Measurements from ENCODE around the gene MRC2.

The MRC2 gene

DNA sequence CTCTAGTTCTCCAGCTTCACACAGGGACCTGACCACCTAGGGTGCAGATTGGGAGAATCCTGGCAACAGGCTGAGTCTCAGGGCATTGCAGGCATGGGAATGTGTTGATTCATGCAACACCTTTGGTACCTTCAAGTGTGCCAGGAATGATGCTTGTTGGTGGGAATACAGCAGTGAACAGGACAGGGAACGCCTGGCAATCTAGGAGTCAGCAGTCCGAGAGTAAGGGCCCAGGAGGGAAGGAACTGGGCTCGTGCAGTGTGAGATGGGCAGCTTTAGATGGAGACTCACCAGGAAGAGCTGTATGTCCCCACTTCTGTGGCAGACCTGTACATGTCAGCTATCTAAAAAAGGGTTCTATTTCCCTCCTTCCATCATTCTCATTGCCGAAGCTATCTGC, 12.0 kb upstream of the MRC2 start:
- DNase-seq, result no peak

DNA sequence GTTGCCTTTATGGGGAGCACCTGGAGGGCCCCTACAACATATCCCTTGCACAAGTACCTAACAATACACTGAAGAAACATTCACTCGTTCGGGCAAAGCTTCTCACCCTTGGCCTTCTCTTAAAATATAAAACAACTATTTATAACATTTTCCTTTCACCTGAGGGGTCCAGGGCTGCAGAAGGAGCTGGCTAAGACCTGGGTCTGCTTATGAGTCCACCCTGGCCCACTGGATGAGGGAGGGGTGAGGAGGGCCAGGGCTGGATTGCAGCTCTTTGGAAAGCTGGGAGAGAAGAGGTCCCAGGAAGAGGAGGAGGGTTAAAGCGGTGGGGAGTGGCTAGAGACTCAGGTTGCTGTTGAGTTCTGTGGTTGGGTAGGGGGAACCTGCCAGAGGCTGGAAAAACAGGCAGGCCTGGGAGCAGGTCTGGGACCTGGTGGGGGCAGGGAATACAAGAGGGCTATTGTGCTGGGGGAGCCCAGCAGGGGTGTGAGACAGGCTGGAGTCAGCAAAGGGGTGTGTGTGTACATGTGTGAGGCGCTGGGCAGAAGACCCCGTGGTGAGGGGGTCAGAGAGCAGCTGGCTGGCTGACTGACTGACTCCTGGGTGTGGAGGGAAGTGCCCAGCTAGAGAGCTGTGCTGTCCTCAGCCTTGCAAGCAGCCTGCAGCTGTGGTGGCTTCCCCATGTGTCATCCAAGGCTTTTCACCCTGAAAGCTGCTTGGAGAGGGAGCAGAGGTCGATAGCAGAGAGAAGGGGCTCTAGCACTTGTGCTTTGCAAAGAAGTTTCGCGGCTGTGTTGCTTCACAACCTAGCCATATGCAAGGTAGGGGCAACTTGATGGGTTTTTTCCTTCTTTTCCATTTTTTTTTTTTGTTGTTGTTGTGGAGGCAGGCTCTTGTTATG, 10.2 kb upstream of the MRC2 start:
- no peak for DNase-seq

DNA sequence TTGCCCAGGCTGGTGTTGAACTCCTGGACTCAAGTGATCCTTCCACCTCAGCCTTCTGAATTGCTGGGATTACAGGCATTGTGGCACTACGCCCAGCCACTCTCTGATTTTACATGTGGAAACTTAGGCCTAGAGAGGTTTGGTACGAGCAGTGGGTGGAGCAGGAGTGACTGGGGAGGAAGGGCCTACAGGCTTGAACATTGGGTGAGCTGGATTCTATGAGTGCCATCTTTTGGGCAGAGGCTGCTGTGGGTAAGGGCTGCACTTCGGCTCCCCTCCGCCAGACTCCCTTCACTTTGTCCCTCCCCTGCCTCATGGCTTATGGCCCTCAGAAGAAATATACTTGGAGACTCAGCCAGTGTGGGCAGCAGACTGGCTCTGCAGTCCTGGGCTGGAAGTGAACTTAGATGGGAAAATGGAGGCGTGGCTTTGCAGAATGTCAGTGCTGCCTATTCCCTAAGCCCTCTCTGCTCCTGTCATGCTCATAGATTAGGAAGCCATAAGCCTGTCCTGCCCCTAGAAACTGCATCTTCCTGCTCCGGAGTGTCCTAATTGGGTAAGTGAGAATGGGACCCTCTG, 9.5 kb upstream of the MRC2 start:
- no peak for DNase-seq

DNA sequence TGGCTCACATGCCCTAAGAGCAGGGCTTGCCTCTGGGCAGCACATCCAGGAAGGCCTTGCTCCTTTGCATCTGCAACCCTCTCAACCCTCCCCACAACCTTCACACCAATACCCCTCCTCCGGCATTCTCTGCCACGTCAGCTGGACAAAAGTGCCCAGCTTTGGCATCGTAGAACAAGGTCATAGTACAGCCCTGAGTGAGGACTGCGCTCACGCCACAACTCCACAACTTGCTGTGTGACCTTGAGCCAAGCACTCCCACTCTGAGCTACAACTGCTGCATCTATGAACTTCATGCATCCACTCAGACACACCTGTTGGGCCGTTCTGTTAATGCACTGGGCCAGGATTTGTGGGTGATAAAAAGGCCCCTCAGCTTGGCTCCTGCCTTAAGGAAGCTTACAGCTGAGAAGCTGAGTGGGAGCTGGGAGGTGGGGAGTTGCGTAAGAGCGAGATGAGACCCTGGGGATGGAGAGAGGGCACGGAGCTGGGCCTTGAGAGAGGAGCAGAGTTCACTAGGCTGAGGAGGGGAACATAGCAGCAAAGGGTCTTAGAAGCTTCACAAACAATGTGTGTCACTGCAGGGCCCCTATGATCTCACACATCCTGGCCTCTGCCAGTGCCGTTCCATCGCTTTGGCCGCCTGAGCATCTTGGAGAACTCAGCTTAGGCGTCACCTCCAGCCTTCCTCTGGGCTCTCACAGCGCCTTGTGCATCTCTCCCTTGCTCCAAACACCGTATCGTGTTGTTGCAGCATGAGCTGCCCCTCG, 8.6 kb upstream of the MRC2 start:
- DNase-seq, result no peak

DNA sequence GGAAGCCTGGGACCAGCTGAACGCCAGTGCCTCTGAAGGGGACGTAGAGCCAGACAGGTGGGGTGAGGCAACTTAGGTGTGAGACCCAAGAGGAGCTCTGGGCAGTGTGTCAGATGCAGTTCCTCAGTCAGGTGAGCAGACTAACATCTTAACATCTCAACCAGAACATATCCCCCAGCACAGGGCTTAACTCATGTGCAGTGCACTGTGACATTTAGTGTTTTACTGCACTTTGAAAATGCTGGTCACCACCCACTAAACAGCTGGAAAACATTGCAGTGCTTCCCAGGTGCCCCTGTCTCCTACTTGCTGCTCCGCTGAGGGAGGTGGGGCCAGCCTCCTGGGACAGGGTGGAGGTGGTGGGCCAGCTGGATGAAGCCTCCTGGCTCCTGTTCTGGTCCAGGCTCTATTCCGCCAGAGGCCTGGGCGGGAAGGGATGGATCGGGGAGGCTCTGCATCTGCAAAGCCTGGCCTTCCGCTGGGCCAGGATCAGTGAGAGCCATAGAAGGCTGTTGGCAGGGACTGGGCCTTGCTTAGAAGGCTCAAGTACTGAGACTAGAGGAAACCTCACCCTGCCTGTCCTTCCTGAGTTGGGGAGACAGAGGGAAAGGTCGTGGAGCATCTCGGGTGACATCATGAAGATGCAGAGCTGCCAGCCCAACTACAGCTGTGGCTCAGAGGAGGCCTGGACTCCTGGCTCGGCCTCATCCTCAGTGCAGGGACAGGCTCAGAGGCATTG, 7.9 kb upstream of the MRC2 start:
- no peak for DNase-seq

DNA sequence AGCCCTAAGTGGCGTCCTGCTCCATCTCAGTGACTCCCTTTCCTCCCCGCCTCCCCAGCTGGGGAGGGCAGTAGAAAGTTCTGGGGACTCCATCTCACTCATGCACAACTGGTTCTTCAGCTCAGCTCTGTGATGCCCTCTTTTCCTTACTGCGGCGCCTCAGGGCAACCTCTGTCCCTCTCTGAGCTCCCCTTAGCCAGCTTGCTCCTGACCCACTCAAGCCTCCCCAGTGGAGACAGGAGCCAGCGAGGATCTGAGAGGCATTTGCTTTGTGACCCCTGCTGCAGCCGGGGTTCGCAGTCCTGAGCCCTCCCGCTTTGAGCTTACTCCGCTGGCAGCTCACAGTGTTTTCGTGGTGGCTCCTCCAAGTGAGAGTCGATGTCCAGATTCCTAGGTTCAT, 6.2 kb upstream of the MRC2 start:
- DNase-seq, result no peak

DNA sequence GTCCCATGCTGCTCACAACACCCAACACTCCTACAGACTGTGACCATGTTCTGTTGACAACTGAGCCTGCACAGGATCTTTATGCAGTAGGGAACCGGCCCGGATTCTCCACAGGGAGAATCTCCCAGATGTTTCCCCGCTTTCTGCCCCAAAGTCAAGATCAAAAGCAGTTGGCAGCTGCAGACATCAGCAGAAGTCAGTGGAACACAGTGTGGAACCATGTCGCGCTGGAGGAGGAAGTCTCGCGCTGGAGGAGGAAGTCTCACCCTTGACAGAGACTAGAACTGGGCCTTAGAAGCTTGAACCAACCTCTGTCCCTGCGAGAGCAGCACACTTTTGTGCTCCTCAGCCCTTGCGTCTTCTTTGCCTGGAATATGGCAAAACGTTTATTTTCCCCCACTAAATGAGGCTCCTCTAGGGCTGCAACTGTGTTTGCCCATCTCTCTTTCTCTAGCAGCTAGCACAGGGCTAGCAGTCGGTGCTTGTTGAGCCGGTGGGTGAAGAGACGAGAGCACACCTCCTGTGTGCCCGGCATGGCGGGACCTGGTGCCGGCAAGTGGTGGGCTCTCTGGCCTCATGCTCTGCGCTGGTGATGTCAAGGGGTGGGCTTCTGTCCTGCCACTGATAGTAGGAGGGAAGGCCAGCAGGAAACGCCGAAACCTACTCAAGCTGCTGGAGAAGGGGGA, 2.1 kb upstream of the MRC2 start:
- no peak for DNase-seq

DNA sequence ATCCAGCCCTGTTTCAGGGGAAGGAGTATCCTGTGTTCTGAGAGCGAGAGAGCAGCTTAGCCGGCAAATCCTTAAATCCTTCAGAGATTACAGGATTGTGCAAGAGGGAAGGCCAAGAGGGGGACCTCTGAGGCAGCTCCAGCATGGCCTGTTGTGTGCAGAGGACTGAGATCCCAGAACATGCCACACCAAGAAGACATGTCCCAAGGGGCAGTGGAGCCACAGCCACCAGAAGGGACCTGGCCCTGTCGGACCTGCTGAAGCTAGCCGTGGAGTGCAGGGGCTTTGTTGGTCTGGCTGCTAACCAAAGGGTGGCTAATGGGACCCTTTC, 1.6 kb upstream of the MRC2 start:
- DNase-seq, result no peak

DNA sequence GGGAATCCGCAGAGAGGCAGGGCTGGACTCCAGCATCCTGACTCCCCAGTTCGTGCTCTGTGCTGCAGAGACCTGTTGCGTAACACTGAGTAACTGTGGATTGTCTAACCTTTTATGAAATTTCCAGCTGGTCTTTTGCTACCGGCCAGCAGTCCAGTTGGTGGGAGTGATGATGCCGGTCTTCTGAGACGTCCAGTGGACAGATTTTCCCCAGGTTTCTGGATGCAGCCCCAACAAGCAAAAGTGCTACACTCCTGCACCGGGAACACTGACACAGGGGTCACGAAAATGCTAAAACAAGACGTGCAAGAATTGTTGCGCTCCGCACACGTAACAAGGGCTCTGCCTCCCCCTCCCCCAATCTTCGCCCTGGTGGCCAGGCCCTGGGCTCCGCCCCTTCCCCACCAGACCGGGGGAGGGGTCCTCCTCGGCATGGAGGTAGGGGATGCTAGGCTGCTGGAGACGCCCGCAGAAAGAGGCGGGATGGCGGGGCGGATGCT, 701 bp upstream of the MRC2 start:
- no peak for DNase-seq

DNA sequence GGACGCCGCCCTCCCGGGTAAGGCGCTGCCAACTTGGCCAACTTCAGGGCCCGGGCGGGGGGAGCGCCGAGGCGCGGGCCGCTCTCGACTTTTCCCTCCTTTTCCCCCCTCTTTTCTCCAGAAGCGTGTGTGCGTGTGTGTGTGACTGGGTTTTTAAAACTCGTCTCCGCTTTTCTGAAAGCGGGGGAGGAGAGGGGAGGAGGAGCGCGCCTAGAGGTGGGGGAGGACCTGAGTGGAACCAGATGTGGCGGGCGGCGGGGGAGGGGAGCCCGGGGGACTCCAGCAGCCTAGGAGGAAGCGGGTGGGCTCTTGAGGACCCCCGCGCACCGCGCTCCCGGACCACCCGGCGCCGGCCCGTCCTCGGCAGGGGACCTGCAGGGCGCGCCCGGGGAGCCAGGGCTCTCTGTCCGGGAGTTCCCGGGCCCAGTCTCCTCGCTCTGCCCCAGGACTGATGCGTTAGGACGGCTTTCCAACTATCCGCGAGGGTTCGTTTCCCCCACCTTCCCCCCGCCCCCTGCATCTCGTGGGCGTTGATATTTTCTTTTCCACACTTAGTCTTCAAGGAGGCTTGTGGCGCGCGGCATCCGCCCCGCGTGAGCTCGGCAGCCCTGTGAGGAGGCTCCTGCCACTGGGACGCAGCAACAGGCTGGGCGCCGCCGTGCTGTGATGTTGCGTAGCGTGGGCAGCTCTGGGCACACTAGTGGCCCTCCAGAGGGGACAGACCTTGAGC, 599 bp downstream of the MRC2 start:
- DNase-seq, result no peak

DNA sequence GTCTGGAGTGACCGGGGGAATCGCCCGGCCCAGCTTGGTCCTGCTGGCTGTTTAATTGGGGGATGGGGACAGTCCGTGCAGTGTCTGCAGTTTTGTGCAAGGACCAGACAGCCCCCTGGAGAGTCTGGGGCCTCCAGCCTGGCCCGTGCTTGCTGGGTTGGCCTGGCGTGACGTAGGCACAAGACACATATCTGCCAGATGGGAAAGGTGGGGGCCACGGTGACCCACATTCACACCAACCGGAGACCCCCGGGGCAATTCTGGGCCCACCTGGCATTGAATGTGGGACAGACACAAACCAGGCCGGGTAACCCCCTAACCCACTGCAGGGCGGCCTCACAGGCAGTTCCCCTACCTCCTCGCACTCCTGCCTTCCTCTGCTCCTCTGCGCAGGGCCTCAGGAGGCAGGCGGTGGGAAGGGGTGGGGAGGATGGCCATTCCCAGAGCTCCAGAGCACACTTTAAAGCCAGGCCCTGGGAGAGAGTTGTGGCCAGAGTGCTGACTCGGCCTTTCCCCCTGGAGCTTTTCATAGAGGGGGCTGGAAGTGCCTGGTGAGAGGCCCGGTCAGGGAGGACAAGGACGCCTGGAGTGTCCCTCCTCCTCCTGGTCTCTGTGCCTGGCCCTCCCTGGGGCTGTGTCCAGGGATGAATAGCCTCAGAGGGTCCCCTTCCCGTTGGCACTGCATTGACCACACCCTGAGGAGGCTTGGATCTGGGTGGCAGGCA, 1.5 kb downstream of the MRC2 start:
- no peak for DNase-seq

DNA sequence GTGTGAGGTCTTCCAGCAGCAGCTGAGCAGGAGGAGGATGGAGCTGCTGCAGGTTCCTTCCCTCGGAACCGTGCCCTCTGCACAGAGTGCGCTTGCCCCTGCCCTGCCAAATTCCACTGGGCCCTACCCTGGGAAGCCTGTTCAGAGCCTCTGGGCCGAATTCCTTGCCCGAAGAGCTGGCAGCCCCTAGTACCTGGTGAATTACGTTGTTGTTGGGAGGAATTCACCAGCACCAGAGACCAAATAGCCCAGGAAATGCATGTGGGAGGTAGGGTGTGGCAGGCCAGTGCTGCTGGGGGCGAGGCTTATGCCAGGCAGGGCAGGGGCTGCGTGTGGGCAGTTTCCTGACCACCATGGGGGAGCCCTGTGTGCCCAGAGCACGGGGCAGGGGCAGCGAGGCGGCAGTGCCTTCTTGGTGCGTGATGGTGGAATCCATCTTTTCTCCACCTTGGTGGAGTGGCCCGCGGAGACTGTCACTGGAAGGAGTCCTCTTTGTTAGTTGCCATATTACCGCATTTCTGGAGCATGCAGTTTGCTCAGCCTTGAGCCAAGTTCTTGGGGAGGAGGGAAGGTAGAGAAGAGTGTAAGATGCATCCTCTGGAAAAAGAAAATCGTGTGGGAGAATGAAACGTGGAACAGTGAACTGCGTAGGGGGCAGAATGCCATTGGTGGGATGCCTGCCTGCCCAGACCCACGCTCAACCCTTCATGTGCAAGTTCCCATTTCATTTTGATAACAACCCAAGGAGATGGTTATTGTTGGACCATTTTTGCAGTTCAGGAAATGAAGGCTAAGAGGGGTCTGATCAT, 2.3 kb downstream of the MRC2 start:
- no peak for DNase-seq

DNA sequence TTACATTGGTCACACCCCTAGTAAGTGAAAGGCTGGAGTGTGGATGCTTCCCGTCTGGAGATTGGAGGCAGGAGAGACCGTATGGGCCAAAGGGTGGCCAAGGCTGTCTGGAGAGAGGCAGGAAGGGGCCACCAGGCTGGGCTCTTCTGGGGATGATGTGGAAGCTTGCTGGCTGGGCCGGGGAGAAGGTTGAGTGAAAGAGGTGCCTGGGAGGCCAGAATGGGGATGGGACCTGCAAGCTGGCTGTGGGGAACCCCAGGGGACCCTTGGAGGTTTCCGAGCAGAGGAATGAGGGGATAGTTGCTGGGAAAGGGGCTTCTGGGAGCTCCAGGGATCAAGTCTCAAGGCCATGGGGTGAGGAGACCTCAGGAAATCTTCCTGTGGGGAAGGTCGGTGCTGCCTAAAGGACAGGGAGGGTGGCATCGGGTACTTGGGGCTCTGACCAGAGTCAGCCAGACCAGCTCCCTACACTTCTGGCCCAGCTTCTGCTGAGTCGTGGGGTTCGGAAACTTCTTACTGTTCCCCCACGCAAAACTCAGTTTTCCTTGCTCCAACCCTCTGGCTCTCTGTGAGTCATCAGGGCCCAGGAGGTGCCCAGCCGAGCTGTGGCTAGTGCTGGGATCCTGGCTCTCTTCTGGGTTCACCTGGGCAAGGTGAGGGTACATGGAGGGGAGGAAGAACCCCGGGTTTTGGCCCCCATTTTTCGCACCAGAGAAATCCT, 3.1 kb downstream of the MRC2 start:
- no peak for DNase-seq

DNA sequence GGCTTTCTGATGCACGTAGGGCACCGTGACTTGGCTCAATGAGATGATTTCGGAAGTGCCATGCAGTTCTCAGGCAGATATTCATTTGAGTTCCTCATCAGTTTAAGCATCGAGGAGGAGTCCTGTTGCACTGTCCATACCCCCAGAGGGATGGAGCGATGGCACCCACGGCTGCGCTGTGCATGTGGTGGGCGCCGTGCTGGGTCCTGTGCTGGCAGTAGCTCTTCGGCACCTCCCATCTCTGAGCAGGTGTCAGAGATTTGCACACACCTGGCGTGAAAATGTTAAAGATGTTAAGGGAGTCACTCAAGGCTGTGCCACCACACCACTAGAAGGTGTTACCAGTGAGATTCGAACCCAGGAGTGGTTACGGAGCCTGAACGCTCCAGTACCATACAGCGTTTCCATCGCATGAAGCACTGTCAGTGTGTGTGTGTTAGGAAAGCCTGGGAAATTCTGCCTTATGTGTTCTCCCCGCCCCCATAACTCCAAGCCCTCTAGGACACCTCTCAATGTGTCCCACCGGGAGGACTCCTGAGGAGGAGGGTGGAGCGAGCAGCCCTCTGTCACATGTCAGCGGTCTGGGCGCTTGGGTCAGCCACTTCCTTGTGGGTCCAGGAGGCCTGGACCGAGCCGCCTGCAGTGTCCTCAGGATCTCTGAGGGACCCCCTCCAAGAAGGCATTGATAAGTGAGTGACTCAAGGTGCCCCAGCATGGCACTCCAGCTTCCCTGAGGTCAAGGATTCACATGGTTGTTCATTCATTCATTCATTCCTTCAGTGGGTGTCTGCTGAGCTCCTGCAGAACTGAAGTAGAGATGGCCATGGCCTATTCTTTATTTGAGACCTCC, 3.8 kb downstream of the MRC2 start:
- DNase-seq, result no peak

DNA sequence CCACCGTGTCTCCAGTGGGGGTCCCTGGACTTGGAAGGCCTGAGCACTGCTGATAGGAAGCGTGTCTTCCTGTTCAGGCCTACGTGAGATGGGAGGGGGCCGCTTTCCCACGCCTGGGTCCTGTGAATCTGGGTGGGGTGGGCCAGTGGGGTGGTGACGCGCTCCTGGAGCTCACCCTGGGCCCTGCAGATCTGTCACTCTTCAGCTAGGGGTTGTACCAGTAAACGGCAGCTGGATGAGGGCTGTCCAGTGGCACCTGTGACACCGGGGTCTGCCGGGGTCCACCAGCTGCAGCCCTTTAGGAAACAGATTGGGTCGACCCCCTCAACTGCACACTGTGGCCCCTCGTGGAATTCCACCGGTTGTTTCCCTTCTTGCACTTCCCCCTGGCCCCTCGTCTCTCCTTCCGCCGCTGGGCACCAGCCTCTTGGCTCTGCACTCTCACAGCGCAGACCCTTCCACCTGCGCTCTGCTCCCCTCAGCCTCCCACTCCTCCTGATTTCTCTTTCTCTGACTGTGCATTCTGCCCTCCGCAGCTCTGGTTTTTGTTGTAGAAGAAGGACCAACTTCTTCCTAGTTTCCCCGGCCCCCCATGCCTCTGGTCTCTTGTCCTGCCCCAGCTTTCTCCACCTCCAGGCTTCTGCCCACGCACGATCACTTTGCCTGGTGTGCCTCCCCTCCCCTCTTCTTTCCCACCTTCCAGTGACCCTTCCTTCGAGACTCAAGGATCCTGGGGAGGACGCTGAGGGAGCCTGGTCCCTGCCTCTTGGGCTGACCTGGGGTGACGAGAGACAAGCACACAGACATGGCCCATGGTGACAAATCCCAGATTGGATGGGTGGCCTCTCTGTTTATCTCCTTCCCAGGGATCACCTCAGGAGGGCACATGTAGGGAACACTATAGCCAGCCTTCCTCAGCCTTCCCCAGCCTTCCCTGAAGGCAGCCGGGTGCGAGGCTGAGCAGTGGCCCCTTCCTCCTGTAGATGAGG, 4.8 kb downstream of the MRC2 start:
- no peak for DNase-seq

DNA sequence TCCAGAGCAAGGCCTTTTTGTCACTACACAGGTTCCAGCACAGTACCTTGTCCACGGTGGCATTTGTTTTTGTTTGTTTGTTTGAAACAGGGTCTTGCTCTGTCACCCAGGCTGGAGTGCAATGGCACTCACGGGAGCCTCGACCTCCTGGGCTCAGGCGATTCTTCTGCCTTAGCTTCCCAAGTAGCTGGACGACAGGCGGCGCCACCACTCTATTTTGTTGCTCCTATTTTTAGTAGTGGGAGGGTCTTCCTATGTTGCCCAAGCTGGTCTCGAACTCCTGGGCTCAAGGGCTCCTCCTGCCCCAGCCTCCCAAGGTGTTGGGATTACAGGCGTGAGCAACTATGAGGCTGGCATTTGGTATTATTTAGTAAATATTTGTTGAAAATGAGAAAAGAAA, 10.3 kb downstream of the MRC2 start:
- no peak for DNase-seq

DNA sequence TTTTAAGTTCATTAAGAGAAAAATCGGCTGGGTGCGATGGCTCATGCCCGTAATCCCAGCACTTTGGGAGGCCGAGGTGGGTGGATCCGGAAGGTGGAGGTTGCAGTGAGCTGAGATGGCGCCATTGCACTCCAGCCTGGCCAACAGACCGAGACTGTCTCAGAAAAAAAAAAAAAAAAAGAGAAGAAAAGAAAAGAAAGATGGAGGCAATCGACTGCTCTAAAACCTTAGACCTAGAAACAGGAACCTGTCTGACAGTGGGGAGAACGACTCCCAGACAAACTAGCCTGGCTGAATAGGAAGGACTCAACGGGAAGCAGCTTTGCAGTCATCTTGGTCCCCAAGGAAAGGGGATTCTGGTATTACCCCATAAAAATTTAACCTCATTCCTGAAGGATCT, 13.7 kb downstream of the MRC2 start:
- DNase-seq, result no peak

Data from NCI-H187 treated with DMSO at 0.1 percent for 48 hours (cell line).